ENCODE measurements around the gene MYCL. TPM values are rescaled to one million over a fixed set of nuclear protein-coding genes. Genes with fewer than 3 reads are reported as not detected.

MYCL gene
- total and polyA plus RNA-seq, 2 of the 13 experiments (the other 11 are each of a cell fraction or from before 2014, with no cell fraction given), result 0.31 to 1.7 TPM

- TF ChIP-seq, protein P1, sequence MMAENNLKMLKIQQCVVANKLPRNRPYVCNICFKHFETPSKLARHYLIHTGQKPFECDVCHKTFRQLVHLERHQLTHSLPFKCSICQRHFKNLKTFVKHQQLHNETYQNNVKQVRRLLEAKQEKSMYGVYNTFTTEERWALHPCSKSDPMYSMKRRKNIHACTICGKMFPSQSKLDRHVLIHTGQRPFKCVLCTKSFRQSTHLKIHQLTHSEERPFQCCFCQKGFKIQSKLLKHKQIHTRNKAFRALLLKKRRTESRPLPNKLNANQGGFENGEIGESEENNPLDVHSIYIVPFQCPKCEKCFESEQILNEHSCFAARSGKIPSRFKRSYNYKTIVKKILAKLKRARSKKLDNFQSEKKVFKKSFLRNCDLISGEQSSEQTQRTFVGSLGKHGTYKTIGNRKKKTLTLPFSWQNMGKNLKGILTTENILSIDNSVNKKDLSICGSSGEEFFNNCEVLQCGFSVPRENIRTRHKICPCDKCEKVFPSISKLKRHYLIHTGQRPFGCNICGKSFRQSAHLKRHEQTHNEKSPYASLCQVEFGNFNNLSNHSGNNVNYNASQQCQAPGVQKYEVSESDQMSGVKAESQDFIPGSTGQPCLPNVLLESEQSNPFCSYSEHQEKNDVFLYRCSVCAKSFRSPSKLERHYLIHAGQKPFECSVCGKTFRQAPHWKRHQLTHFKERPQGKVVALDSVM (CRISPR knock-in tag; IDR thresholded peaks at IDR 0.05), result peak; percentile 81
- no peak for TF ChIP-seq STAT5B (CRISPR knock-in tag; IDR thresholded peaks at IDR 0.05)
- TF ChIP-seq BRF2 (CRISPR knock-in tag; IDR thresholded peaks at IDR 0.05), result no peak
- no peak for TF ChIP-seq KMT2B (CRISPR knock-in tag; IDR thresholded peaks at IDR 0.05)
Measured at GRCh38 chr1:39885516-39885915, 16.2 kb downstream of the MYCL start (continued).

DNA sequence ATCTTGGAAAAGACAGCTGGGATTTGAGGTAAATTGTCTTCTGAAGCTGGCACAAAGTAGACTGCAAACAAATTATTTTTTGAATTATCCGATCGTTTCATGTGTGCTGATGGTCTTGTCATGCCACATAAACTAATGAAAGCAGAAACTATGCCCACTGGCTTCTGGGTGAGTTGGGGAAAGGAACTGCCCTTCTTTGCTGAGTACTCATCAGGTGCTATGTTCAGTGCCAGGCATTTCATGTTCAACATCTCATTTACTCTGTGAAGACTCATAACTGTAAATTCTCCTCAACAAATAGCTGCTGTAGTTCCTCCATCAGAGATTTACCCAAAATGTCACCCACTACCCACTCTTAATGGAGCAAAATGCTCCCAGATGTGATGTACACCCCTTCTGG is 19.6 kb downstream of the MYCL start:
- H4K20me1 ChIP-seq (ENCODE audit: insufficient read depth, low read length), result peaks cover 13% of the 10 kb centered on the region; the same call in 1 of the 2 replicates
- H2AFZ ChIP-seq (ENCODE audit: low read length), result no peak overlapping the region
- DNase-seq (ENCODE audit: low spot score) (no peak), FAIRE-seq (no peak), ATAC-seq (no peak)
- CTCF ChIA-PET (ENCODE audit: low intra/inter-chr PET ratio, low total read pairs), result no interaction called here
- no peak overlapping the region for H3K27ac ChIP-seq (ENCODE audit: extremely low read length, insufficient read depth, low read length)
- BruUV-seq (replicated peaks), result no TSS peak
- peak overlapping the region; percentile 95 to 98 (median 98) for H3K4me3 ChIP-seq (replicated peaks in 1 of 3; ENCODE audit: insufficient read depth in 1 of 3, low read depth in 2 of 3, low read length in 3 of 3)
- POLR2A ChIA-PET, result interaction anchor here (1.6 kb wide), 1 partner anchor 52 kb away, joined by 3 read pairs; no protein-coding TSS in a partner anchor
- in situ Hi-C loops (cut with HindIII; ENCODE audit: extremely low pct_ligation_motif_present, low pct_unique_long_range_greater_than_20kb), result no loop called here
- peaks cover 59% of the 10 kb centered on the region for H3K79me2 ChIP-seq (ENCODE audit: insufficient read depth, low read length)
- H3K36me3 ChIP-seq (replicated peaks in 1 of 2; ENCODE audit: control insufficient read depth in 1 of 2, insufficient read depth in 2 of 2, low read length in 2 of 2), result 0 out of 5 replicates have a peak, but pooled peaks cover 0 to 4% of the 10 kb centered on the region in 2 experiments
- H3K9me3 ChIP-seq (ENCODE audit: low read length), result no peaks in the 10 kb centered on the region
- peak overlapping the region; percentile 84 for H3K4me2 ChIP-seq (ENCODE audit: low read depth, low read length)
- H3K9ac ChIP-seq (ENCODE audit: insufficient read depth, low read depth, low read length), result peak overlapping the region; percentile 85
- H3K4me1 ChIP-seq (ENCODE audit: insufficient read depth, low read length), result peaks cover 55% of the 10 kb centered on the region
- H3K27me3 ChIP-seq (ENCODE audit: control insufficient read depth in 1 of 2, insufficient read depth in 2 of 2, low read length in 2 of 2), result no peaks in the 10 kb centered on the region; a peak in 1 of 5 replicates
- 67% methylated on average over 2 of the region's 2 CpGs for WGBS (ENCODE audit: low lambda C conversion rate)
- intact Hi-C loops (cut with micrococcal nuclease; ENCODE audit: unreplicated experiment), result no loop called here
- TF ChIP-seq, protein P2, sequence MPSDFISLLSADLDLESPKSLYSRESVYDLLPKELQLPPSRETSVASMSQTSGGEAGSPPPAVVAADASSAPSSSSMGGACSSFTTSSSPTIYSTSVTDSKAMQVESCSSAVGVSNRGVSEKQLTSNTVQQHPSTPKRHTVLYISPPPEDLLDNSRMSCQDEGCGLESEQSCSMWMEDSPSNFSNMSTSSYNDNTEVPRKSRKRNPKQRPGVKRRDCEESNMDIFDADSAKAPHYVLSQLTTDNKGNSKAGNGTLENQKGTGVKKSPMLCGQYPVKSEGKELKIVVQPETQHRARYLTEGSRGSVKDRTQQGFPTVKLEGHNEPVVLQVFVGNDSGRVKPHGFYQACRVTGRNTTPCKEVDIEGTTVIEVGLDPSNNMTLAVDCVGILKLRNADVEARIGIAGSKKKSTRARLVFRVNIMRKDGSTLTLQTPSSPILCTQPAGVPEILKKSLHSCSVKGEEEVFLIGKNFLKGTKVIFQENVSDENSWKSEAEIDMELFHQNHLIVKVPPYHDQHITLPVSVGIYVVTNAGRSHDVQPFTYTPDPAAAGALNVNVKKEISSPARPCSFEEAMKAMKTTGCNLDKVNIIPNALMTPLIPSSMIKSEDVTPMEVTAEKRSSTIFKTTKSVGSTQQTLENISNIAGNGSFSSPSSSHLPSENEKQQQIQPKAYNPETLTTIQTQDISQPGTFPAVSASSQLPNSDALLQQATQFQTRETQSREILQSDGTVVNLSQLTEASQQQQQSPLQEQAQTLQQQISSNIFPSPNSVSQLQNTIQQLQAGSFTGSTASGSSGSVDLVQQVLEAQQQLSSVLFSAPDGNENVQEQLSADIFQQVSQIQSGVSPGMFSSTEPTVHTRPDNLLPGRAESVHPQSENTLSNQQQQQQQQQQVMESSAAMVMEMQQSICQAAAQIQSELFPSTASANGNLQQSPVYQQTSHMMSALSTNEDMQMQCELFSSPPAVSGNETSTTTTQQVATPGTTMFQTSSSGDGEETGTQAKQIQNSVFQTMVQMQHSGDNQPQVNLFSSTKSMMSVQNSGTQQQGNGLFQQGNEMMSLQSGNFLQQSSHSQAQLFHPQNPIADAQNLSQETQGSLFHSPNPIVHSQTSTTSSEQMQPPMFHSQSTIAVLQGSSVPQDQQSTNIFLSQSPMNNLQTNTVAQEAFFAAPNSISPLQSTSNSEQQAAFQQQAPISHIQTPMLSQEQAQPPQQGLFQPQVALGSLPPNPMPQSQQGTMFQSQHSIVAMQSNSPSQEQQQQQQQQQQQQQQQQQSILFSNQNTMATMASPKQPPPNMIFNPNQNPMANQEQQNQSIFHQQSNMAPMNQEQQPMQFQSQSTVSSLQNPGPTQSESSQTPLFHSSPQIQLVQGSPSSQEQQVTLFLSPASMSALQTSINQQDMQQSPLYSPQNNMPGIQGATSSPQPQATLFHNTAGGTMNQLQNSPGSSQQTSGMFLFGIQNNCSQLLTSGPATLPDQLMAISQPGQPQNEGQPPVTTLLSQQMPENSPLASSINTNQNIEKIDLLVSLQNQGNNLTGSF (CRISPR knock-in tag; IDR thresholded peaks at IDR 0.05), result no peak
- TF ChIP-seq ASH2L (IDR thresholded peaks at IDR 0.05; ENCODE audit: insufficient read length, low read depth, low read length) (no peak), MAZ (IDR thresholded peaks at IDR 0.05; ENCODE audit: borderline replicate concordance, low read depth, low read length) (no peak), MAZ (CRISPR knock-in tag; IDR thresholded peaks at IDR 0.05; ENCODE audit: low read depth) (no peak), ATF7-NPFF (CRISPR knock-in tag; IDR thresholded peaks at IDR 0.05; ENCODE audit: low read depth) (no peak), CHD4 (IDR thresholded peaks at IDR 0.05; ENCODE audit: borderline replicate concordance, low read length) (no peak), ZNF670 (CRISPR knock-in tag; IDR thresholded peaks at IDR 0.05; ENCODE audit: borderline replicate concordance) (no peak), TRAFD1 (CRISPR knock-in tag; IDR thresholded peaks at IDR 0.05; ENCODE audit: borderline replicate concordance) (no peak)
